ENCODE measurements around the gene SNURF. TPM values are rescaled to one million over a fixed set of nuclear protein-coding genes. Genes with fewer than 3 reads are reported as not detected.

SNURF gene
- 5.9 to 13.1 TPM (median 7.5 TPM) in 5 replicates for total RNA-seq (2022; extraction: Qiagen RNA extraction)

GRCh38 chr15:24954783-24955530 lies at the start of gene SNURF, which contains the start of gene SNRPN:
Gene SNURF (plus strand): TSS chr15:24954987. CDS start chr15:24955049, 62 bp downstream.
Gene SNRPN (plus strand): TSS chr15:24954987. CDS start chr15:24974454, 19,467 bp downstream.

Other genes with a start within 250 kb of the SNURF start
- gene SNRPN, start within 50 bp of the SNURF start, total RNA-seq (2022; extraction: Qiagen RNA extraction) = 97.1 to 106 TPM (median 103 TPM) in 5 replicates

Measured in A549 treated with CORT108297 at 1 μM for 4 hours (cell line).